ENCODE results near the gene ERI3. TPM values are rescaled to one million over a fixed set of nuclear protein-coding genes. Genes with fewer than 3 reads are reported as not detected.

The ERI3 gene
- total and polyA plus RNA-seq, 2 of the 13 experiments (the other 11 are each of a cell fraction or from before 2014, with no cell fraction given), result 35.6 to 35.9 TPM

- no peak for TF ChIP-seq PRDM4 (CRISPR knock-in tag; IDR thresholded peaks at IDR 0.05; ENCODE audit: borderline replicate concordance)
- TF ChIP-seq RNF2 (conservative IDR thresholded peaks at IDR 0.05; ENCODE audit: low read depth), result no peak
- no peak for TF ChIP-seq ZNF691 (CRISPR knock-in tag; IDR thresholded peaks at IDR 0.05; ENCODE audit: borderline replicate concordance, low read depth)
- no peak for TF ChIP-seq ZNF580 (CRISPR knock-in tag; IDR thresholded peaks at IDR 0.05; ENCODE audit: borderline replicate concordance, low read depth)
- no peak for TF ChIP-seq CTCF (CRISPR knock-in tag; IDR thresholded peaks at IDR 0.05)
- TF ChIP-seq POLR2AphosphoS5 (IDR thresholded peaks at IDR 0.05; ENCODE audit: low read depth, low read length), result peak; percentile 62
- TF ChIP-seq ARNTL (CRISPR knock-in tag; IDR thresholded peaks at IDR 0.05), result no peak
- TF ChIP-seq ZNF747 (CRISPR knock-in tag; IDR thresholded peaks at IDR 0.05; ENCODE audit: borderline replicate concordance), result no peak
- no peak for TF ChIP-seq ZBTB2 (CRISPR knock-in tag; IDR thresholded peaks at IDR 0.05; ENCODE audit: low read depth)
- TF ChIP-seq ZNF609 (CRISPR knock-in tag; IDR thresholded peaks at IDR 0.05; ENCODE audit: borderline replicate concordance), result no peak
Measured at GRCh38 chr1:44401256-44402228, 46.5 kb upstream of the ERI3 start (continued).
